ENCODE results near the gene PLA2G5. TPM values are rescaled to one million over a fixed set of nuclear protein-coding genes. Genes with fewer than 3 reads are reported as not detected.
"Not testable (repeated sequence)": the region's sequence is repeated elsewhere in the genome, so short reads cannot be mapped to it uniquely, and the experiment has no call there.

Gene PLA2G5
- polyA plus RNA-seq, 5 donors: 0.26 to 1.3 (median 0.66) TPM

DNA sequence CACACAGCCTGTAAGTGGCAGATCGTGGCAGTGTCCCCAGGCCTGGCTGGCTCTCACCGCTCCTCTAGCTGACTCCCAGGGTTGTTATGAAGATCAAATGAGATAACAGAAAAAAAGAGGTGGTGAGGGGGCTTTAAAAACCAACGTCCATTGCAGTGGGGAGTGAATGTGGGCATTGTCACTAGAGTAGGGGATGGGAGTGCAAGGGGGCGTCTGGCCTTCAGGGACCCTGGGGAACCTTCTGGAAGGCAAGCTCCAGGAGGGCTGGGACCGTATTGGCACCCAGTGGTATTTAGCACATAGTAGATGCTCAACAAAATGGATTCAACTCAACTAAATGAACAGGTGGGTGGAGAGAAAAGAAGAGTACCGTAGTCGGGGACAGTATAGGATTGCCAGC, 45.9 kb downstream of the PLA2G5 start:
- DNase-seq: no peak

DNA sequence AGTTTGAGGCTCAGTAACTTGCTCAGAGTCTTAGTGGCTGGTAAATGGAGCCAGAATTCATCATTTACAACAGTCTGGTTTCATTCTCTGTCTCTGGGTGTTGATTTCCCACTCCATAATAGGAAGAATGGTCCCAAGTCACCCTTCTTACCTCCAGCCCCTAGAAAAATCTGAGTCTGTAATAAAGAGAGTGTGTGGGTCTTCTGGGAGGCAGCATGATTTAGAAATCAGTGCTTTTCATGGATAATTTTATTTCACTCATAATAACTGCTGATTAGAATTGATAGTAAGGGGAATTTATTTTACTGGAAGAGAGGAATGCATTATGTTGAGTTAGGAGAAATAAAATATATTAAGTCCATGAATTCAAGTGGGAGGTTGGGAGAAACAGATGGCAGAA, 47.2 kb downstream of the PLA2G5 start:
- no peak for DNase-seq

DNA sequence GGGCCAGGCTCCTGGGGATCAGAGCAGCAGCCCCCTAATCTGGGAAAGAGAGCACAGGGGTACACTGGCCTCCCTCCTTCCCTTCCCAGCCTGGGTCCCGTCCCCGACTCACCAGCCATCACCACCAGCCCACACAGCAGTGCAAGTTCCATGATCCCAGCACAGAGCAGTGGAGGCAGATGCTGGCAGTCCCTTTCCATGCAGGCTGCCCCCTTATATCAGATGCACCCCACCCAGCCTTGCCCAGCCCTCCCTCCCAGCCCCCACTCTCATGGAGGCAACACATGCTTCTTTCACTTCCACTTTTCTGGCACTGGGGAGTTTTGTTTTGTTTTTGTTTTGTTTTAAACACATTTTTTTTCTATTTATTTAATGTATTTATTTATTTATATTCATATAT, 49.4 kb downstream of the PLA2G5 start, which contains the start of gene PLA2G2D:
PLA2G2D (minus strand) TSS at position 190 of the 400 bp plus-strand sequence; CDS start at position 152, 38 bp downstream.
- DNase-seq: no peak

DNA sequence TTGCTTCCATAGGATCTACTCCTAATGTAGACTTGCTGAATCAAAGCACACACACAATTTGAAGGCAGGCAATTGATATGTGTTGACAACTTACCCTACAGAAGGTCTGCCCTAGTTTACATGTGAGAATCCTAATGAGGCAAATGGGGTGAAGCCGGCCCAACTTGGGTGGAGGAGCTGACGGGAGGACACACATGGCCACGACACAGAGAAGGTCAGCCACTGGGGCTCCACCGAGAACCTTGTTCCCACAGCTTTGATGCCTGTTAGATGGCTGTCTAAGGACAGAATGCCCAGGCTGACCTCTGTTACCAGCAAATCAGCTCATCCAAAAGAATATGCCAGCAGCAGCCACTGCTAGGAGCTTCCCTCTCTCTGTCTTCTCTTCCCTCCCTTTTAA, 50.8 kb downstream of the PLA2G5 start:
- no peak for DNase-seq

DNA sequence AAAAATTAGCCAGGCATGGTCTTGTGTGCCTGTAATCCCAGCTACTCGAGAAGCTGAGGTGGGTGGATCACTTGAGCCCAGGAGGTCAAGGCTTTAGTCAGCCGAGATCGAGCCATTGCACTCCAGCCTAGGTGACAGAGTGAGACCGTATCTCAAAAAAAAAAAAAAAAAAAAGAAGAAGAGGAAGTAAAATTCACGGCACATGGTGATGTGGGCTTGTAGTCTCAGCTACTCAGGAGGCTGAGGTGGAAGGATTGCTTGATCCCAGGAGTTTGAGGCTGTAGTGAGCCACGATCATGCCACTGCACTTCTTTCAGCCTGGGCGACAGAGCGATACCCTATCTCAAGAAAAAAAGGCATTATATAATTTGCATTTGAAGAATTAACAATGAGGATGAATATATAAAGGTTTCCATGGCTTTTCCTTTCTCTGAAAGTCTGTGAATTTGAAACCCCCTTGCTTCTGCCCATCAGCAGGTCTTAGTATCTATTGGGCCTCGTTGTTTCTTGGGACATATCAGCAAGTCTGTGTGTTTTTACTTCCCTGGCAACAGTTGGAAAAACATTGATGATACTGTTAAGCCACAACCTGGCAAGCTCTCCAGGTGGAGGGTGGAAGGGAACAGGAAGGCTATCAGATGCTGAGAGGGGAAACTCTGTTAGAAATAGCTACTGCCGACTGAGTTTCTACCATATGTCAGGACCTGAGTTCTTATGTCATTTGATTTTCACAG, 53.9 kb downstream of the PLA2G5 start:
- DNase-seq: no peak

DNA sequence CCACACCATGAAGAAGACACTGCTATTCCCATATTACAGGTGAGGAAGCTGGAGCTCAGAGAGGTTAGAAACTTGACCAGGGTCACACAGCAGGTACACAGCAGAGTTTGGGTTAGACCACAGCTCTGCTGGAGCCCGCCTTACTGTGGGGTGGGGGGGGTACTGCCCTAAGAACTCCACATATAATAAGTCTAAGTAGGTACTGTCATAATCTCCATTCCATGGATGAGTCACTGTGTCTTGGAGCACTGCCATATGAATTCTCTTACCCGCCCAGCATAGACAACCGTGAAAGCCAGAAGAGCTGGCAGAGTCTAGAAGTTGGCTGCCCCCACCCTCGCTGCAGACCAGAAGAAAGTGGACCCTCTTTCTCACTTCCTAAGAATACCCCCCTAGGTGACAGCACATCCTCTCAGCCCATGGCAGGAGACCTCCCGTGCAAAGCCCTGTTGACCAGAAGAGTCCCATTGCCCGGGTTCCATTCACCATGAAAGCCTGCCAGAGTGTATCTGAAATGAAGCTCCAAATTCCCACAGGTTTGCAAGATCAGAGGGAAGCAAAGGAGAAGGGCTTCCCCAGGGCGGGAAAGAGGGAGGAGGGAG, 54.6 kb downstream of the PLA2G5 start:
- DNase-seq: no peak

DNA sequence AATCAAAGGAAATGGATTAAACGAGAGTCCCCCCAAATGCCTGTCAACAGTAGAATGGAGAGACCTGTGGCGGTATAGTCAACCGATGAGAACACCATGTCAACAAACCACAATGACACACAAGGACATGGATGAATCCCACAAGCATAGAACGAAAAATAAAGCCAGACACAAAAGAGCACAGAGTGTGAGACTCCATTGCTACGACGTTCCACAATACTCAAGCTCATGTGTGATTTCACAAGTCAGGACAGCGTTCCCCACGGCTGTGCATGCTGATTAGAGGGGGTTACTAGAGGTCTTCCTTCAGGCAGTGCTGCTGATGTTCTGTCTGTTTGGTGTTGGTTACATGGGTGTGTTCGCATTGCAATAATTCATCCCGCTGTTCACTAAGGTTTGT, 55.1 kb downstream of the PLA2G5 start:
- DNase-seq: no peak

DNA sequence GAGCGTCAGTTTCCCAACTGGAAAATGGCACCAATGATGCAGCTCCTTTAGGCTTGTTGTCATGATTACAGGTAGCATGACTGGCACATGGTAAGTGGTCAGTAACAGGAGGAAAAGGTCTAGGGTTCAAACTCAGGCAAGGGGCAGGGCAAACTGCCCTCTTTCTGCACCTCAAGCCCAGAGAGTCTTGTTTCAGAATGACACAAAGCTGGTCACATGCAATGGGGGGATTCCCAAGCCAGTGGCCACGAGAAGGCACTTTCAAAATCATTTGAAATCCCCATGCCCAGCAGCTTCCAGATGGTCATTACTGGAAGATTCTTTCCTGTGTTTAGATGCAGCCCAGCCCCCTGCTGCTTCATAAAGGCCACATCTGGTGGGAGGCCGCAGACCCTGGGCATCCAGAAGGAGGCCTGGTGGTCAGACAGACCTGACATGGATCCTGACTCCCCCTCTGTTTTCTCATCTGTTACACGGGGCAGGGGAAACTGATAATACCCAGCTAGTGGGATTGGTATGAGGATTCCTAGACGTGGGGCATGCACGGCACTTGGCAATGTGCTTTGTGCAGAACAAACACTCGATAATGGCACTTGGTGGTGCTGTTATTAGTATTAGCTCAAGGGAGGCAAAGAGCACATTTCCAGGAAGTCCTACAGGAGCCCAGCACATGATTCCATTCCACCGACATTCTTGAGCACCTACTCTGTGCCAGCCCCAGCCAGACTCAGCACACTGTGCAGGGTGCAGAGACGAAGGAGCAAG, 56.2 kb downstream of the PLA2G5 start:
- DNase-seq: no peak

DNA sequence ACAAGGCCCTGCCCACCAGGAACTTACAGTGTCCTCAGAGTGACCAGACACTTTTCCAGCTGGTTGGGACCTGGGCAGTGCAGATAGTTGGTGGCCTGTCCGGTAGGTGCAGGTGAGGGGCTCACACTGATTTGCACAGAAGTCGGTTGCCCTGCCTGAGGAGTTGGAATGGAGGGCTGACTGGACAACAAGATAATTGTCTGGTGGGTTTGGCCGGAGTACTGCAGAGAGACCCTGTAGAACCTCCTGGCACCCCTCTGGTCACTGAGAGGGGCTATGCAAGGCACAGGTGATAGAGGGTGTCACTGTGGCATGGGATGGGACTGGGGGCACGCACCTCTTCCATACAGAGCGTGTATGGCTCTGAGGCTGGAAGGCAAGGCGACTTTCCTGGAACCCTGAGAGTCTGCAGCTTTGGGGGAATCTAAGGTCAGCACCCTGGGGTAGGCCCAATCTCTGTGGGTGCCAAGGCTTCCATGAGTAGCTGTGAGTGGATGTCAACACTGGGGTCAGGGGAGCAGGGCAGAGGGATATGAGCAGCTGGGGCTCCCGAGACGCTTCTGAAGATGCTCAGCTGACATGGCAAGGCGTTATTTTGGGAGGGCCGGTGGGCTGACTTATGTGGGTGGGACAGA, 56.9 kb downstream of the PLA2G5 start:
- DNase-seq: no peak

DNA sequence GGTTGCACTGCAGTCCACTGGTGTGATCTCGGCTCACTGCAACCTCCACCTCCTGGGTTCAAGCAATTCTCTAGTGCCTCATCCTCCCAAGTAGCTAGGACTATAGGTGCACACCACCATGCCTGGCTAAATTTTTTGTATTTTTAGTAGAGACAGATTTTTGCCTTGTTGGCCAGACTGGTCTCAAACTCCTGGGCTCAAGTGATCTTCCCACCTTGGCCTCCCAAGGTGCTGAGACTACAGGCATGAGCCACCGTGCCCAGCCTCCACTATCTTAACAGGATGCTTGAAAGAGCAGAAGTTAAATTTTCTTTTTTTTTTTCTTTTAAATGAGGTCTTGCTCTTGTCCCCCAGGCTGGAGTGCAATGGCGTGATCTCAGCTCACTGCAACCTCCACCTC, 60.5 kb downstream of the PLA2G5 start:
- DNase-seq: not testable (repeated sequence)

DNA sequence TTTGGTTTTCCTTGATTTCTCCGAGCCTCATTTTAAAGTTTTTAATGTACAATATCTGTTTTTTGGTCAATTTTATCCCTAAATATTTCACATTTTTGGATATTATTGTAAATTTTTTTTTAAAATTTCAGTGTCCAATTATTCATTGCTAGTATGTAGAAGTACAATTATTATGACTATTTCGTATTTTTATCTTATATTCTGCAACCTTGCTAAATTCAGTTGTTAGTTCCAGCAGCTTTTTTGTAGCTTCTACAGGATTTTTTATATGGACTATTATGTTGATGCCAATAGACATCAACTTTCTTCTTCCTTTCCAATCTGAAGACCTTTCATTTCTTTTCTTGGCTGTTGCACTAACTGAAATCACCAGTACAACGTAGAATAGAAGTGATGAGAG, 65.0 kb downstream of the PLA2G5 start:
- no peak for DNase-seq

DNA sequence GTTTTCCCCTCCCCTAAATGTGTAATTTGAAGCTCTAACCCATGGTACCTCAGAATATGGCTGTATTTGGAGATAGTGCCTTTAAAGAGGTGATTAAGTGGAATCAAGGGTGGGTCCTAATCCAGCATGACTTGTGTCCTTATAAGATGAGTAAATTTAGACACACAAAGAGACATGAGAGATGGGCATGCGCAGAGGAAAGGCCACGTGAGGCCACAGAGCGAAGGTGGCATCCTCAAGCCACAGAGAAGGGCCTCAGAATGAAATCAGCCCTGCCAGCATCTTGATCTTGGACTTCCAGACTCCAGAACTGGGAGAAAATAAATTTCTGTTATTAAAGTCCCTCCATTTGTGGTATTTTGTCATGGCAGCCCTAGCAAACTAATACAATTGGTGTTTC, 66.3 kb downstream of the PLA2G5 start:
- DNase-seq: no peak

DNA sequence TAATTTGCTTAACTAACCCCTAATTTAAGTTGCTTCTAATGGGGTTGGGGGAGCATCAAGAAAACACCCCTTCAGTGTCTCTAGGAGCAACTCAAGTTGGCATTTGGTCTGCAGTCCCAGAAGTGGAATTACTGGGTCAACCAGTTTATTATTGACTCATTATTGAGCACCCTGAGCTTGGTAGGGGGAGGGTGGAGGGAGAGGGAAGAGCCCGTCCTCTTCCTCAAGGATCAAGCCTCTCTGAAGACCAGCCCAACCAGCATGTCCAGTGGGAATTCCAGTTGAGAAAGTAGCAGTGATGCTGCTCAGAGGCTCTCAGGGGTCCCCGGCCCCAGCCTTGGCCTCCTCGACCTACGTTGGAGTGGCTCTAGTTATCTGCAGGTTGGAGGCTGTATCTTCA, 67.1 kb downstream of the PLA2G5 start:
- DNase-seq: no peak

DNA sequence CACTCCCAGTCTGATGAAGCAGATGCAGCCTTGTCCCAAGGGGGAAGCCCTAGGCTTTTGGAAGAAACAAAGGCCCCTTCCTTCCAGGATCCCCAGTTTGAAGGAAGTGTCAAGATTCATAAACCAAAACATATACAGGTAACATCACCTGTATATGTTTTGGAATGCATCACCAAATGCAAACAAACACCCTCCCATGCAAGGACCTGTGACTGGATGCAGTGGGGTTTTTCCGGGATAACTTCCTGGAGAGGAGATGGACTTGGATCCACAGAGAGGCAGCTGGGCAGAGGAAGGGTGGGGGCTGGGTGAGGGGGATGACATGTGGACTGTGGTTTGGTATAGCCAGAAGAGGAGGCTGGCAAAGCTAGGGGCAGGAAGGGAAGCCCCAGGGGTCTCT, 67.6 kb downstream of the PLA2G5 start:
- no peak for DNase-seq

DNA sequence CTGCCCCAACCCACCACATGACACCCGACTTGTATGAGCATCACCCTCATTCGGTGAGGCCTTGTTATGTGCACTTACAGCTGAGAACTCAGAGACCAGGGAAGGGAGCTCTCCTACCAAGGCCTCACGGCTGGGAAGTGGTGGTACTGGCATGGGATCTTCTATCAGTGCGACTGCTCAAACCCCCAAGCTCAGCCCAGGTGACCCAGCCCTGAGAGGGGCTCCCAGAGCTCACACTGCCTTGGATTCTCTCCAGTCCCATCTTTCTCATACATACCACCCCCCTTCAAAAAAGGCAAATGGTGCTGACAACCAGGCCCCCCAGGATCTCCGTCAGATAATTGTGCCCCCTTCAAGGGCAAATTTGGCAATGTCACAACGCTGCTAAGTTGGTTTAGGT, 68.4 kb downstream of the PLA2G5 start:
- no peak for DNase-seq

DNA sequence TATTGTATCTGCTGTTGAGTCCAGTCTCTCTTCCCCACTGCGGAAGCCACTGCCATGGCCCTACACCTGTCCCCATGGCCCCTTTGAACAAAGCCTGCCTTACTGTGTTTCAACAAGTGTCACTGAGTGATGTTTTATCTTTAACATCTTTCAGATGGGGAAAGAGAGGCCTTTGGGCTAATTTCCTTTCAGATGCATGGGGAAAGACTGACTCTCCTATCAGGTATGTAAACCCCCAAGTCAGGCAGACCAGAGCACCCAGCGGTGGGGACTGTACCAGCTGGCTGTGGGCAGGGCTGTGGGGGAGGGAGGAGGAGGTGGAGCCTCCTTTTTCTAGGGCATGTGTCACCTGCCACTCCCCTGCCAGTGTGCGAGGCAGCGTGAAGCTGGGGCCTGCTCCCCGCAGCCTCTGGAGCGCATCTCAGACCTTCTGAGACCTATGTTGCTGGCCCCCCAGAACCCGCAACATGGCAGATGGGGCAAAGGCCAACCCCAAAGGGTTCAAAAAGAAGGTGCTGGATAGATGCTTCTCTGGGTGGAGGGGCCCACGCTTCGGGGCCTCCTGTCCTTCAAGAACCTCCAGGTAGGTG, 69.1 kb downstream of the PLA2G5 start, which contains the start of gene PLA2G2F:
PLA2G2F (plus strand) TSS at position 363 of the 590 bp plus-strand sequence; CDS start at position 468, 105 bp downstream.
- DNase-seq: no peak

DNA sequence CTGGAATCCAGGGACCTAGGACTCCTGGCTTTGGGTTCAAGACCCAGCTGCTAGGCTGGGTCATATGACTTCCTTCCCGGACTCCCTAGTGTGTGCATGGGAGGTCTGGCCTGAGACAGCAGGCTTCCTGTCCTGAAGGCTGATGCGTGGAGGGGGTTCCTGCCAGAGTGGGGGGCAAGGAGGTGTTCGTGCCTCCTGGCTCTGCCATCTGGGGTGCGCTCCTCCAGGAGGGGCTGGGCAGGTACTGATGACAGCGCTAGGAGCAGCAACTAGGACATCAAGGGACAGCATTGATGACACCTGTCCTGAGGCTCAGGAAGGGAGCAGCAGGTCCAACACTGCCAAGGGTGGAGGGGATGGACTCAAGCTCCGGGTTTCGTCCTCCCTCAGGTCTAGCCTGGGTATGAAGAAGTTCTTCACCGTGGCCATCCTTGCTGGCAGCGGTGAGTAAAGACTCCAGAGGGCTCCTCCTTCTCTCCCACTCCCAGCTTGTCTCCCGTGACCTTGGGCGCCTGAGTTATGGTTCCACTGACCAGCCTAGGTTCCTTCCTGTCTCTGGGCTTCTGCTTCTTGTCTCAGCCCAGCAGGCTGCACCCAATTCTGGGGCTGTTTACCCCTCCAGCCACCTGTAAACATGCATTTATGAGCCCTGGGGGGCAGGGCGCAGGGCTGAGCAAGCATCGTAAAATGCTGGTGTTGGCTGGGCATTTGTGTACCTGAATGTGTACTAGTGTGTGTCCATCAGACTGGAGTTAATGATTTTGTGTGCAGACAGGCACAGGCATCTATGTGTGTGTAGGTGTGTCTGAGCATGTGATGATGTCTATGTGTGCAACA, 70.0 kb downstream of the PLA2G5 start:
- DNase-seq: no peak

DNA sequence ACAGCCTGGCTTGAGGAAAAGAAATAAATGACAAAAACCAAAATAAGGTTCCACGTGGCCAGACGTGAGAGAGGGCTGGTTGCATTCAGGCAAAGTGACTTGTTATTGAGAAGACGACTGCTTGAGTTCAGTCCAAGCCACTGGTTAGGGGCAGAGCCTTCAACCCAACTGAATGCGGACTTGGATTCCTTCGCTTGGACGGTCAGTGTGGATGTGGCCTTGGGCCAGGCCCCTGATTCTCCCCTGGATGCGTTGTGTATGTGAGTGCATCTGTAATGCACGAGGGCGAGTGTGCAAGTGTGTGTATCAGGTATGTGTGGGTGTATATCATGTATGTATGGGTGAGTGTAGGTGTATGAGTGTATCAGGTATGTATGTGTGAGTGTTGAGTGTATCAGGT, 71.0 kb downstream of the PLA2G5 start:
- DNase-seq: no peak

DNA sequence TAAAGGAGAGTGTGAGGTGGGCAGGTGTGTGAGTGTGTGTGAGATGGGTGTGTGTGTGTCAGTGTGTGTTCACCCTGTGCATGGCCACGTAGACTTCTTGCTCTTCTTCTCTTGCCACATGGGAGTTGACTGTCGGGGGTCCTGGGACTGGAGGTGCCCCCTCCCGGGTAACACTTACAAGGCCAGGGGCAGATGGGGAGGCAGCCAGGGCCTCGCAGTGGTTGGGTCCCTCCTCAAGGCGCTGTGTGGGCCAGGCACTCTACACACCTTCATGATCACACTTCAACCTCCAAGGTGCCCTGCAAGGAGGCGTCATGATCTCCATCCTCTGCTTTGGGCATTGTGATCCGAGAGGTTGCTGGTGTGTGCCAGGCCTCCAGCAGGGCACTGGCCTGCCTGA, 71.5 kb downstream of the PLA2G5 start:
- DNase-seq: no peak

Measured in right lung (tissue), 5 donors.